Measurements from ENCODE around the gene CXCR6.

CXCR6 gene

DNA sequence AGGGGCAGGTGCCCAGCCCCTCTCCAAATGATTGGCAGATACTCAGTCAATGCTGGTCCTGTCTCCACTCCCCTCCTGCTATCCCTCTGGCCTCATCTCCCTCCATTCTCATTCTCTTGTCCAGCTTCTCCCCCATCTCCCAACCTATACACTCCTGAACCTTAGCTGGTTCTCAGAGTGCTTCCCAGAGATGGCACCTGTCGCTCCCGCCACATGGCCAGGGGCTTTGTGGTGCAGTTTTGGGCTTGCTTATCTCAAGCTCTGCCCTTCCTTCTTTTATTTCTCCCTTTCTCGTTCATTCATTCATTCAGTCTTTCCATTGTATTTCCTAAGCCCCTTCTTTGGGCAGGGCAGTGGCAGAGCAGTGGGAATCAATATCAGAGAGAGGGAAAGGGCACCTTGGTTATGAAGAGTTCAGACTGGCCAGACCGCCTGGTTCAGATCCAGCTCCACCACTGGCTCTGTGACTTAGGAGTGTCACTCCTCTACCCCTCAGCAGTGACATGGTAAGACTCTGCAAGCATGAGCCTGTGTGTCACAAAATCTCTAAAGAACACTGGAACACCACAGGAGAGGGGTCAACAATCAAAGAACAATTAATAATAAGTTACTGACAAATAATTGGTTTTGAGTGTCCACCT is 20.2 kb upstream of the CXCR6 start:
- no peak for DNase-seq

DNA sequence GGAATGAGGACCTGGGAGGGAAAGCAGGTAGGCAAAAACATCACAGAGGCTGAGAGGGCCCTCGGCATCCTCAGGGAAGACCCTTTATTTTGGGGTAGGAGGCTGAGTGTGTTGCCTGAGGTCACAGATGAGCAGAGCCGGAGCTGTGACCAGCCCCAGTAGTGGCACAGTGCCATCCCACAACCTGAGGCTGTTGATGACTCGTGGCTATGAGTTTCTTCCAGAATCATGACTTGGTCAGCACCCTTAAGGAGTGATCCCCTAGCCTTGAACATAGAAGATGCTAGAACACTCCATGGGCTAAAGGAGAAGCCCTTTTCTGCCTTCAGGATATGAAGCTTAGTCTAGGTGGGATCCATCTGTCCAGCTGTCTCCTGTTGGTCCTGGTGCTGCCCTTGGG is 19.5 kb upstream of the CXCR6 start:
- DNase-seq = no peak

- no peak for DNase-seq
Observed at GRCh38 chr3:45927881-45928280, 15.4 kb upstream of the CXCR6 start.

GRCh38 chr3:45929042-45929679 is 14.1 kb upstream of the CXCR6 start:
- DNase-seq = peak; percentile 58

GRCh38 chr3:45931496-45931895 is 11.8 kb upstream of the CXCR6 start:
- DNase-seq = no peak

GRCh38 chr3:45932112-45932511 is 11.2 kb upstream of the CXCR6 start:
- no peak for DNase-seq

- DNase-seq = no peak
Observed at GRCh38 chr3:45933591-45933990, 9.7 kb upstream of the CXCR6 start.

DNA sequence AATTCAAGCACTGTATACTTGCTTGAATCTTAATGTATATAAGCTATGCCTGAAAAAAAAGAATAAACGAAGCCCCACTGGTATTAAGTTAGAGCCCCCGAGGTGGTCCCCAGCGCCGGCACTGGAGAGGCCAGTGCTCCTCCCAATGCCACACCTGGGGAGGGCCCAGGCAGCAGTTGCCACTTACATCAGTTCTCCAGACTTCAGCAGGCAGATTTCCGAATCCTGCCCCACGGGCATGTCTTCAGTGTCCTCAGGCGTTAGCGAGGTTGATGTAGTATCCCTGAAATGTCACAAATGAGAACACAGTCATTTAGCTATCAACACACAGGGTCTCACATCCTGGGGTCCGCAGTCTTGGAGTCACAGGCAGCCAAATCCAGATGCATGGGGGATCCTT is 7.0 kb upstream of the CXCR6 start:
- no peak for DNase-seq

- no peak for DNase-seq
Observed at GRCh38 chr3:45937206-45938042, 5.8 kb upstream of the CXCR6 start.

GRCh38 chr3:45938043-45938435 is 5.2 kb upstream of the CXCR6 start:
- no peak for DNase-seq

DNA sequence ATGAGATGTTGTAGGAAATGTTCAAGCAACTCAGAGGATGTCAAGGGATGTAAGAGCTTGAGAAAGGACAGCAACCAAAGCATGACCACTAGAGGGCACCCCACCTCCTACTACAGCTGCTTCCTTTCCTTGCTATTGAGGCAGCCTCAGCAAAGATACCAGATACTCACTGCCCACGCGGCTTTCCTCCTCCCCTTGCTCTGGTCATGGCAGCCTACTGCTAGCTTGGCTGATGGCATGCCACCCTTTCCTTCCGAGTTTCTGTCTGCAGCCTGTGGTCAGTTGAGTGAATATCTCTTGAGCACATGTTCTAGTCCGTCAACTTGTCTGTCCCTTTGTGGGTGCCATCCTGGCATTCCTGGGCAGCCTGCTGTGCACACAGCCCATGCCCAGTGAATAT is 4.4 kb upstream of the CXCR6 start:
- DNase-seq = peak; percentile 85

- no peak for DNase-seq
Observed at GRCh38 chr3:45939341-45939771, 3.9 kb upstream of the CXCR6 start.

DNA sequence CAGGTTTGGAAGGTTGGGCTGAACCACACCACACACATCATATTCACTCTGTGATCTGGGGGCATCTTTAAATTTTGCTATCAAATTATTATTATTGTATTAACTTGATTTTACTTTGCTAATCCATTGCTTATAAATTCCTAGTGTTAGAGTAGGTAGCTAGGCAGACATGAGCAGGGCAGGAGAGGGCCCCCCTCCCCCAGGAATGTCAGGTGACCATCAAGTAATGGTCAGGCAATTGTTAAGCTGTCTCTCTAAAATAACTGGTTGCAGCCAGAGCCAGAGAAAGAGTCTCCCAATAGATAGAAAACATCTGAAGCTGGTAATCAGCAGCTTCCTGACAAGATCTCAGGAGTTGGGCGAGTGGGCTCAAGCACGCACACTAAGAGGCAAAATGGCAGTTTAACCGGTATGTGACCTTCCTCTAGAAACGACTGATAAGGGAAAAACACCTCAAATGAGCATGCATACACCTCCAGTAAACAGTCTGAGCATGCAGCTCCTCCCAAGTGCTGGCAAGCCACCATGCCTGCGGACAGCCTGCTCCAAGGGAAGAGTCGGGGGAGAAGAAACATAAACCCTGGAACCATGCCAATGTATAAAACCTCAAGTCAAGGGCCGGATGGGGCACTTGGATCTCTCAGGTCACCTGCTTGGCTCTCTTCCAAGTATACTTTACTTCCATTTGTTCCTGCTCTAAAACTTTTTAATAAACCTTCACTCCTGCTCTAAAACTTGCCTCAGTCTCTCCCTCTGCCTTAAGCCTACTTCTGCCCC is 3.1 kb upstream of the CXCR6 start:
- DNase-seq = no peak

DNA sequence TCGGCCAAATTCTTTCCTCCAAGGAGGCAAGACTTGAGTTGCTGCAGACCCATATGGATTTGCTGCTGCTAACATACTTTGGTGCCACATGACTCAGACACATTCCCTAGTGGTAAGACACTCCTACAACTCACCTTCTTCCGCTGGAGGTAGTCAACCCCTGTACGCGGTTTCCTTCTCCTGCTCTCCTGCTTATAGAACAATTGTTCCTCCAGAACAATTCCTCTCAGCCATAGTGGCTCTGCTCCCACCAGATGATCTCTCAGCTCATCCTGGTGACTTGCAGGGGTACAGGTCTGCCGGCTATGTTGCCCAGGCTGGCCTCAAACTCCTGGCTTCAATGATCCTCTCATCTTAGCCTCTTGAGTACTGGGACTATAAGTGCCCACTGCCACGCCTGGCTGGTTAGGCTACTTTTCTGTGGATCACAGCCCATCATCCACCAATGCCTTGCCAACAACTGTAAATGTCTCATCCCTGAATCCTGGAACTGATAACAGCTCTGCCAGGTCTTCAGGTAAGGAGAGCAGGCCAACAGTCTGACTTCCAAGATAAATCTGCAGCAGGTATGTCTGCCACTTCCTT is 2.4 kb upstream of the CXCR6 start:
- DNase-seq = no peak

DNA sequence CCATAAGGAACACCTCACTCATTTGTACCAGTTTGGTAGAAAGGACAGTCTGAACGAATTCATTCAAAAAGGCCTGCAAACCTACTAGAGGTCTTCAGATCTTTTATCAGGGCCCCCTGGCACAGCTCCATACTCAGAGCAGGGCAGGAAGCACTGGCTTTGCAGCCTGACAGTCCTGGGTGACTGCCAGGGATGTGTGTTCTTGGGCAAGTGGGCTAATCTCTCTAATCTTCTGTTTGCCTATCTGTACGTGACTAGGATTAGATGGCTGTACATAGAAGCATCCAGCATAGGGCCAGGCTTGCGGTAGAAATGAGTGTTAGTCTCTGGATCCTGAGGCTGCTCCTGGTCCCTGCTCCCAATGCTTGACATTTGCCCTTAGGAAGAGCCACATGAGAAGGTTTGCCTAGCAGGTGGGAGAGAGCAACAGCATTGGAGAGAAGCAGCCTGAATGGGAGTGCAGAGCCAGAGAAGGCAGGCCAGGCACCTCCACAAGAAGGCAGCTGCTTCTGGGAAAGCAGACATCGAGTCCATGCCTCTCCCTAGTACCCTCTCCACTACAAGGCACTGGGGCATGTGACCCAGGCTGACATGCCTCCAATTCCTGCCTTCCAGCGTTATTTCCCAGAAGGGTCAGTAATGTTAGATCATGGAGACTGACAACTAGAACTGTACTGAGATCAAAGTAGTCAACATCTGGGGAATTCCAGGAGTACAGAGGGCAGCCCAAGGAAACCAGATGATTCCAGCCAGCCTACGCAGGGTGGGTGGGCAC is 1.0 kb upstream of the CXCR6 start:
- no peak for DNase-seq

GRCh38 chr3:45944830-45945620 is 1.8 kb downstream of the CXCR6 start:
- no peak for DNase-seq

DNA sequence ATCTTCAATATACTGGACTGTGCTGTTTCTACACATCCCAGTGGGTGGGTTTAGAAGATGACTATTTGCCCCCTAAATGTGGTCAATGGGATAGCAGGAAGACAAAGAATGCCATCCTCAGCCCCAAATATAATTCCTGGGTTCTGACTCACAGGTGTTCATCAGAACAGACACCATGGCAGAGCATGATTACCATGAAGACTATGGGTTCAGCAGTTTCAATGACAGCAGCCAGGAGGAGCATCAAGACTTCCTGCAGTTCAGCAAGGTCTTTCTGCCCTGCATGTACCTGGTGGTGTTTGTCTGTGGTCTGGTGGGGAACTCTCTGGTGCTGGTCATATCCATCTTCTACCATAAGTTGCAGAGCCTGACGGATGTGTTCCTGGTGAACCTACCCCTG is 3.0 kb downstream of the CXCR6 start:
- DNase-seq = no peak

- DNase-seq = no peak
Observed at GRCh38 chr3:45946875-45947274, 3.6 kb downstream of the CXCR6 start.

GRCh38 chr3:45947361-45947760 is 4.1 kb downstream of the CXCR6 start:
- no peak for DNase-seq

DNA sequence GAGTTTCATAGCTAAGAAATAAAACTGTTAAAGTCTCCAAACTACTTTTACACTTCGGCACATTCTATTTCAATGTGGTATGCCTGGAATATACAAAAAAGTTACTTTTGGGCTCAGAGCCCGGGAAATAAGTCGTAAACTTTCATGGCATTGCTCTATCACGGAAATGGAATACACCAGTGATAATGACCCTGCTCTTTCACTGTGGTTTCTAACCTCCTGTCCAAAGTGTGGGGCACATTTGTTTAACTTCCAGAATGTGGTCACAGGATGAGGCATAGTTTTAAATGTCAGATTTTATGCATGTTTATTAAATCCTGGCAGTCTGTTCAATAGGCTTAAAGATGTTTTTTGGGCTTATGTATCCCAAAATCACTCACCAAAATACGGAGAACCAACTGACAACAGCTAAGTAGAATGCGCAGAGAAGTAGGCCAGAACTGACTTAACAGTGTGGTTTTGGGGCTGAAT is 5.1 kb downstream of the CXCR6 start:
- DNase-seq = no peak

DNA sequence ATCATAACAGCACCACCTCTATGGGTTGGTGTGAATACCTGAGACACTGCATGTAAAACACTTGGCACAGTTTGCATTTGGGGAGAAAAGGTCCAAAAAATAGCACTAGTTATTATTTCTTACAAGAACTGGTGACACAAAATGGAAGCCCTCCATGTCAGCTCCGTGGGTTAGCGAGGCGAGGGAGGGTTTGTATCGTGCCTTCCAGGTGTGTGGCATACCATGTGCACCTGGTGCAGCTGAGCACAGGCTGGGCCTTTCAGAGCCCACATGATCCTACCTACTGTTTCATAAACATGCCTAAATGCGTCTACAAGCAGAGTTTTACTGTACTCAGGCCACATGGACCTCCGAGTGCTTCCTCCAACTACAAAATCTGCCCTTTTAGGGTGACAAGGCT is 5.6 kb downstream of the CXCR6 start:
- no peak for DNase-seq

Measured in right forelimb (tissue), 1 donor.